ACC112 (cell line): ENCODE results near the gene GPR42.

Source experiments
- H2AFZ ChIP-seq: fragments of 200-600 bp; sonication (generic); one replicate; pipeline ENCODE4 v1.6.0; 2017; ENCODE audit warnings: antibody characterized with exemption, low read length; ENCODE audit not compliant: unreplicated experiment
- H3K27ac ChIP-seq: fragments of 200-600 bp; sonication (generic); 2 replicates; pipeline ENCODE4 v1.5.1; 2014; ENCODE audit warnings: low read depth, mild to moderate bottlenecking, antibody characterized with exemption, low read length, moderate library complexity
- H3K27me3 ChIP-seq: fragments of 200-600 bp; sonication (generic); 2 replicates; pipeline ENCODE4 v1.6.1; 2014; ENCODE audit warnings: mild to moderate bottlenecking, antibody characterized with exemption, low read length, moderate library complexity, mixed read lengths; ENCODE audit not compliant: insufficient read depth
- H3K36me3 ChIP-seq: fragments of 200-600 bp; sonication (generic); 2 replicates; pipeline ENCODE4 v1.6.1; 2016; ENCODE audit warnings: mild to moderate bottlenecking, antibody characterized with exemption, low read length, moderate library complexity, mixed read lengths; ENCODE audit not compliant: insufficient read depth
- H3K4me1 ChIP-seq: fragments of 200-600 bp; sonication (generic); one replicate; pipeline ENCODE4 v1.6.1; 2016; ENCODE audit warnings: low read length, mixed read lengths; ENCODE audit not compliant: insufficient read depth, unreplicated experiment, control insufficient read depth
- H3K4me3 ChIP-seq: fragments of 200-600 bp; sonication (generic); 2 replicates; pipeline ENCODE4 v1.5.1; 2014; ENCODE audit warnings: mild to moderate bottlenecking, low read depth, low read length
- H3K79me2 ChIP-seq: fragments of 200-600 bp; sonication (generic); one replicate; pipeline ENCODE4 v1.6.0; 2016; ENCODE audit warnings: low read length; ENCODE audit not compliant: control insufficient read depth, unreplicated experiment, insufficient read depth

GPR42 gene

GRCh38 chr19:35410487-35410886, 39.6 kb downstream of the GPR42 start:
- Histone ChIP-seq H3K79me2 (no peaks in the 10 kb centered on the region), H3K27ac (no peak overlapping the region), H3K4me1 (no peaks in the 10 kb centered on the region), H3K36me3 (no peaks in the 10 kb centered on the region), H2AFZ (no peak overlapping the region), H3K4me3 (no peak overlapping the region), H3K27me3 (peaks cover 50% of the 10 kb centered on the region)

GRCh38 chr19:35414442-35414841, 43.6 kb downstream of the GPR42 start:
- no peak overlapping the region for H3K4me3 ChIP-seq
- H2AFZ ChIP-seq = no peak overlapping the region
- H3K27me3 ChIP-seq = peaks cover 79% of the 10 kb centered on the region
- no peak overlapping the region for H3K27ac ChIP-seq
- no peaks in the 10 kb centered on the region for H3K4me1 ChIP-seq
- no peaks in the 10 kb centered on the region for H3K79me2 ChIP-seq
- H3K36me3 ChIP-seq = no peaks in the 10 kb centered on the region

- Histone ChIP-seq H3K36me3 (no peaks in the 10 kb centered on the region), H2AFZ (no peak overlapping the region), H3K4me1 (no peaks in the 10 kb centered on the region), H3K4me3 (no peak overlapping the region), H3K27me3 (peaks cover 64% of the 10 kb centered on the region), H3K27ac (no peak overlapping the region), H3K79me2 (no peaks in the 10 kb centered on the region)
These were observed 45.5 kb downstream of the GPR42 start for GRCh38 chr19:35416331-35416730.

GRCh38 chr19:35417278-35417677, 46.4 kb downstream of the GPR42 start:
- Histone ChIP-seq H3K27ac (no peak overlapping the region), H2AFZ (no peak overlapping the region), H3K27me3 (peaks cover 59% of the 10 kb centered on the region), H3K79me2 (no peaks in the 10 kb centered on the region), H3K4me1 (no peaks in the 10 kb centered on the region), H3K36me3 (no peaks in the 10 kb centered on the region), H3K4me3 (no peak overlapping the region)

- no peaks in the 10 kb centered on the region for H3K4me1 ChIP-seq
These were observed 47.1 kb downstream of the GPR42 start for GRCh38 chr19:35417713-35418534.

GRCh38 chr19:35419046-35419445, 48.2 kb downstream of the GPR42 start:
- Histone ChIP-seq H3K27ac (no peak overlapping the region), H3K27me3 (peaks cover 46% of the 10 kb centered on the region), H3K4me3 (no peak overlapping the region), H2AFZ (no peak overlapping the region), H3K4me1 (no peaks in the 10 kb centered on the region), H3K36me3 (no peaks in the 10 kb centered on the region), H3K79me2 (no peaks in the 10 kb centered on the region)

More at GRCh38 chr19:35417713-35418534, 47.1 kb downstream of the GPR42 start:
- H3K4me3 ChIP-seq = no peak overlapping the region
- no peak overlapping the region for H3K27ac ChIP-seq
- peaks cover 54% of the 10 kb centered on the region for H3K27me3 ChIP-seq
- no peaks in the 10 kb centered on the region for H3K36me3 ChIP-seq
- H3K79me2 ChIP-seq = no peaks in the 10 kb centered on the region
- no peak overlapping the region for H2AFZ ChIP-seq

GRCh38 chr19:35419805-35420204, 48.9 kb downstream of the GPR42 start:
- Histone ChIP-seq H2AFZ (no peak overlapping the region), H3K27me3 (peaks cover 40% of the 10 kb centered on the region), H3K79me2 (no peaks in the 10 kb centered on the region), H3K4me3 (no peak overlapping the region), H3K4me1 (no peaks in the 10 kb centered on the region), H3K27ac (no peak overlapping the region), H3K36me3 (no peaks in the 10 kb centered on the region)

- no peak overlapping the region for H3K4me3 ChIP-seq
- H3K36me3 ChIP-seq = no peaks in the 10 kb centered on the region
- no peaks in the 10 kb centered on the region for H3K79me2 ChIP-seq
- peaks cover 28% of the 10 kb centered on the region for H3K27me3 ChIP-seq
- H2AFZ ChIP-seq = no peak overlapping the region
- no peaks in the 10 kb centered on the region for H3K4me1 ChIP-seq
- no peak overlapping the region for H3K27ac ChIP-seq
These were observed 50.5 kb downstream of the GPR42 start for GRCh38 chr19:35421362-35421761.
